ENCODE data around the gene TBC1D5. TPM values are rescaled to one million over a fixed set of nuclear protein-coding genes. Genes with fewer than 3 reads are reported as not detected.

TBC1D5 gene
- total RNA-seq, 4 donors from 2014 or later = 21.3 to 86.4 (median 48.1) TPM

- WGBS, 2 donors (ENCODE audit: low coverage in 1 of 2) = 90 to 98% methylated on average over 5 of the region's 5 CpGs
- intact Hi-C loops (cut with DNase I; ENCODE audit: low total_unique reads) (no loop called here), in situ Hi-C loops (cut with MboI; ENCODE audit: low pct_ligation_motif_present in 1 of 4, low pct_unique_long_range_greater_than_20kb in 1 of 4, low sequenced_read_pairs in 3 of 4) (loop anchor here (10.0 to 25.0 kb wide), 3 partner anchors 138 to 570 kb away; no protein-coding TSS in a partner anchor)
- DNase-seq = no peak
- Histone ChIP-seq H3K9me3 (no peaks in the 10 kb centered on the region), H3K27ac (no peak overlapping the region), H3K4me3 (no peak overlapping the region), H3K36me3 (no peaks in the 10 kb centered on the region), H3K4me1 (no peaks in the 10 kb centered on the region), H3K27me3 (no peaks in the 10 kb centered on the region)
- no peak for TF ChIP-seq EP300 (IDR thresholded peaks at IDR 0.05; ENCODE audit: low read depth)
- no peak for TF ChIP-seq POLR2A (IDR thresholded peaks at IDR 0.05)
- no peak for TF ChIP-seq POLR2AphosphoS5 (IDR thresholded peaks at IDR 0.05)
Measured at GRCh38 chr3:17266846-17267245, 475.6 kb downstream of the TBC1D5 start.

DNA sequence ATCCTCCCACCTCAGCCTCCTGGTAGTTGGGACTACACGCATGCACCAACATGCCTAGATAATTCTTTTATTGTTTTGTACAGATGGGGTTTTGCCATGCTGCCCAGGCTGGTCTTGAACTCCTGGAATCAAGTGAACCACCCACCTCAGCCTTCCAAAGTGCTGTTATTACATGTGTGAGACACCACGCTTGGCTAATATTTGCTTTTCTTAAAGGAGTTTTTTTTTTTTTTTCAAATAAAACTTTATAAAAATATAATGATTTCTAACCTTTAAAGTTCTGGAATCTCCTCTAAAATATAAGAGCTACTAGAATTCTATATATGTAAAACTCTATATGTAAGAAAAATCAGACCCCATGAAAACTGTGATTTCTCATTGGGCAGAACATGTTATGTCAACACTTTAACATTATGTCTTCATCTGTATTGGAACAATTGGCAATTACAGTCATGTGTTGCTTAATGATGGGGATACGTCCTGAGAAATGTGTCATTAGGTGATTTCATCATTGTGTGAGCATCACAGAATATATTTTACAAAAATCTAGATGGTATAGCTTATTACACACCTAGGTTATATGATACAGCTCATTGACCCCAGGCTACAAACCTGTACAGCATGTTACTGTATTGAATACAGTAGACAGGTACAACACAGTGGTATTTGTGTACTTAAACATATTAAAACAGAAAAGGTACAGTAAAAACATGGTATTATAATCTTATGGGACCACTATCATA is 480.6 kb downstream of the TBC1D5 start:
- Histone ChIP-seq H3K9me3 (no peaks in the 10 kb centered on the region), H3K36me3 (no peaks in the 10 kb centered on the region), H3K4me3 (no peak overlapping the region), H3K4me1 (no peaks in the 10 kb centered on the region), H3K27me3 (no peaks in the 10 kb centered on the region), H3K27ac (no peak overlapping the region)
- intact Hi-C loops (cut with DNase I; ENCODE audit: low total_unique reads) (no loop called here), in situ Hi-C loops (cut with MboI; ENCODE audit: low pct_ligation_motif_present in 1 of 4, low pct_unique_long_range_greater_than_20kb in 1 of 4, low sequenced_read_pairs in 3 of 4) (loop anchor here (5.0 to 25.0 kb wide), 4 partner anchors 143 to 576 kb away; no protein-coding TSS in a partner anchor)
- 85 to 93% methylated on average over 3 of the region's 3 CpGs for WGBS, 2 donors (ENCODE audit: low coverage in 1 of 2)
- DNase-seq = no peak
- TF ChIP-seq EP300 (IDR thresholded peaks at IDR 0.05; ENCODE audit: low read depth) (no peak), POLR2AphosphoS5 (IDR thresholded peaks at IDR 0.05) (no peak), POLR2A (IDR thresholded peaks at IDR 0.05) (no peak)
- TF ChIP-seq, protein P1, sequence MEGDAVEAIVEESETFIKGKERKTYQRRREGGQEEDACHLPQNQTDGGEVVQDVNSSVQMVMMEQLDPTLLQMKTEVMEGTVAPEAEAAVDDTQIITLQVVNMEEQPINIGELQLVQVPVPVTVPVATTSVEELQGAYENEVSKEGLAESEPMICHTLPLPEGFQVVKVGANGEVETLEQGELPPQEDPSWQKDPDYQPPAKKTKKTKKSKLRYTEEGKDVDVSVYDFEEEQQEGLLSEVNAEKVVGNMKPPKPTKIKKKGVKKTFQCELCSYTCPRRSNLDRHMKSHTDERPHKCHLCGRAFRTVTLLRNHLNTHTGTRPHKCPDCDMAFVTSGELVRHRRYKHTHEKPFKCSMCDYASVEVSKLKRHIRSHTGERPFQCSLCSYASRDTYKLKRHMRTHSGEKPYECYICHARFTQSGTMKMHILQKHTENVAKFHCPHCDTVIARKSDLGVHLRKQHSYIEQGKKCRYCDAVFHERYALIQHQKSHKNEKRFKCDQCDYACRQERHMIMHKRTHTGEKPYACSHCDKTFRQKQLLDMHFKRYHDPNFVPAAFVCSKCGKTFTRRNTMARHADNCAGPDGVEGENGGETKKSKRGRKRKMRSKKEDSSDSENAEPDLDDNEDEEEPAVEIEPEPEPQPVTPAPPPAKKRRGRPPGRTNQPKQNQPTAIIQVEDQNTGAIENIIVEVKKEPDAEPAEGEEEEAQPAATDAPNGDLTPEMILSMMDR (IDR thresholded peaks at IDR 0.05) = no peak

- intact Hi-C loops (cut with DNase I; ENCODE audit: low total_unique reads) = no loop called here
- Histone ChIP-seq H3K4me1 (no peaks in the 10 kb centered on the region), H3K27ac (no peak overlapping the region), H3K4me3 (no peak overlapping the region), H3K36me3 (no peaks in the 10 kb centered on the region), H3K9me3 (no peaks in the 10 kb centered on the region), H3K27me3 (no peaks in the 10 kb centered on the region)
- in situ Hi-C loops (cut with MboI; ENCODE audit: low pct_ligation_motif_present in 1 of 4, low pct_unique_long_range_greater_than_20kb in 1 of 4, low sequenced_read_pairs in 3 of 4) = loop anchor here (5.0 to 25.0 kb wide), 4 partner anchors 145 to 577 kb away; no protein-coding TSS in a partner anchor
- TF ChIP-seq, protein P1 (IDR thresholded peaks at IDR 0.05) = no peak
- no peak for TF ChIP-seq POLR2A (IDR thresholded peaks at IDR 0.05)
- no peak for TF ChIP-seq EP300 (IDR thresholded peaks at IDR 0.05; ENCODE audit: low read depth)
- no peak for TF ChIP-seq POLR2AphosphoS5 (IDR thresholded peaks at IDR 0.05)
- DNase-seq = no peak
Measured at GRCh38 chr3:17260257-17260656, 482.2 kb downstream of the TBC1D5 start.

- Histone ChIP-seq H3K9me3 (no peaks in the 10 kb centered on the region), H3K36me3 (no peaks in the 10 kb centered on the region), H3K27me3 (no peaks in the 10 kb centered on the region), H3K4me3 (no peak overlapping the region), H3K27ac (no peak overlapping the region), H3K4me1 (no peaks in the 10 kb centered on the region)
- DNase-seq = no peak
- 95% methylated on average over 5 of the region's 5 CpGs for WGBS, 2 donors (ENCODE audit: low coverage in 1 of 2)
- TF ChIP-seq POLR2AphosphoS5 (IDR thresholded peaks at IDR 0.05) (no peak), POLR2A (IDR thresholded peaks at IDR 0.05) (no peak), EP300 (IDR thresholded peaks at IDR 0.05; ENCODE audit: low read depth) (no peak)
- TF ChIP-seq, protein P1 (IDR thresholded peaks at IDR 0.05) = no peak
- in situ Hi-C loops (cut with MboI; ENCODE audit: low pct_ligation_motif_present in 1 of 4, low pct_unique_long_range_greater_than_20kb in 1 of 4, low sequenced_read_pairs in 3 of 4) = loop anchor here (5.0 to 25.0 kb wide), 4 partner anchors 145 to 578 kb away; no protein-coding TSS in a partner anchor
- intact Hi-C loops (cut with DNase I; ENCODE audit: low total_unique reads) = no loop called here
Measured at GRCh38 chr3:17259685-17260084, 482.7 kb downstream of the TBC1D5 start.
